ENCODE results near the gene CYP2S1. TPM values are rescaled to one million over a fixed set of nuclear protein-coding genes. Genes with fewer than 3 reads are reported as not detected.

The CYP2S1 gene
- total and polyA plus RNA-seq, 9 of the 15 experiments (the other 6 are each of a cell fraction or from before 2014, with no cell fraction given): 0.07 to 1.9 (median 0.41) TPM

GRCh38 chr19:41249707-41250423 lies 56.8 kb downstream of the CYP2S1 start:
- in situ Hi-C loops (cut with MboI): no loop called here
- H3K79me2 ChIP-seq (ENCODE audit: control insufficient read depth, insufficient read depth, low read length): no peaks in the 10 kb centered on the region
- H3K9me3 ChIP-seq (replicated peaks; ENCODE audit: control insufficient read depth, insufficient read depth, low read depth, low read length): 0 out of 2 replicates have a peak, but pooled peaks cover 3% of the 10 kb centered on the region
- intact Hi-C loops (cut with micrococcal nuclease): no loop called here
- 49% methylated on average over 9 of the region's 9 CpGs for WGBS (ENCODE audit: insufficient coverage, low coverage, missing lambda C conversion rate)
- H3K9me1 ChIP-seq (ENCODE audit: control insufficient read depth, insufficient read depth, low read length): no peaks in the 10 kb centered on the region
- no peaks in the 10 kb centered on the region for H3K36me3 ChIP-seq (ENCODE audit: control insufficient read depth, insufficient read depth, low read length)
- TF ChIP-seq THRA (IDR thresholded peaks at IDR 0.05): no peak
- TF ChIP-seq MEF2A (IDR thresholded peaks at IDR 0.05; ENCODE audit: control insufficient read depth, low read depth, low read length): no peak
- no peak for TF ChIP-seq SIN3B (IDR thresholded peaks at IDR 0.05; ENCODE audit: low read depth)
- no peak for TF ChIP-seq SNAPC5 (CRISPR knock-in tag; IDR thresholded peaks at IDR 0.05)
- TF ChIP-seq TRIM25 (IDR thresholded peaks at IDR 0.05; ENCODE audit: borderline replicate concordance): no peak
- TF ChIP-seq KLF1 (tag; IDR thresholded peaks at IDR 0.05): no peak
- TF ChIP-seq HCFC1 (IDR thresholded peaks at IDR 0.05; ENCODE audit: low read depth, low read length): peak; percentile 57
- TF ChIP-seq RBM25 (IDR thresholded peaks at IDR 0.05; ENCODE audit: low read depth, low read length, severe bottlenecking): peak; percentile 4
- TF ChIP-seq, protein P1, sequence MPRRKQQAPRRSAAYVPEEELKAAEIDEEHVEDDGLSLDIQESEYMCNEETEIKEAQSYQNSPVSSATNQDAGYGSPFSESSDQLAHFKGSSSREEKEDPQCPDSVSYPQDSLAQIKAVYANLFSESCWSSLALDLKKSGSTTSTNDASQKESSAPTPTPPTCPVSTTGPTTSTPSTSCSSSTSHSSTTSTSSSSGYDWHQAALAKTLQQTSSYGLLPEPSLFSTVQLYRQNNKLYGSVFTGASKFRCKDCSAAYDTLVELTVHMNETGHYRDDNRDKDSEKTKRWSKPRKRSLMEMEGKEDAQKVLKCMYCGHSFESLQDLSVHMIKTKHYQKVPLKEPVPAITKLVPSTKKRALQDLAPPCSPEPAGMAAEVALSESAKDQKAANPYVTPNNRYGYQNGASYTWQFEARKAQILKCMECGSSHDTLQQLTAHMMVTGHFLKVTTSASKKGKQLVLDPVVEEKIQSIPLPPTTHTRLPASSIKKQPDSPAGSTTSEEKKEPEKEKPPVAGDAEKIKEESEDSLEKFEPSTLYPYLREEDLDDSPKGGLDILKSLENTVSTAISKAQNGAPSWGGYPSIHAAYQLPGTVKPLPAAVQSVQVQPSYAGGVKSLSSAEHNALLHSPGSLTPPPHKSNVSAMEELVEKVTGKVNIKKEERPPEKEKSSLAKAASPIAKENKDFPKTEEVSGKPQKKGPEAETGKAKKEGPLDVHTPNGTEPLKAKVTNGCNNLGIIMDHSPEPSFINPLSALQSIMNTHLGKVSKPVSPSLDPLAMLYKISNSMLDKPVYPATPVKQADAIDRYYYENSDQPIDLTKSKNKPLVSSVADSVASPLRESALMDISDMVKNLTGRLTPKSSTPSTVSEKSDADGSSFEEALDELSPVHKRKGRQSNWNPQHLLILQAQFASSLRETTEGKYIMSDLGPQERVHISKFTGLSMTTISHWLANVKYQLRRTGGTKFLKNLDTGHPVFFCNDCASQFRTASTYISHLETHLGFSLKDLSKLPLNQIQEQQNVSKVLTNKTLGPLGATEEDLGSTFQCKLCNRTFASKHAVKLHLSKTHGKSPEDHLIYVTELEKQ (CRISPR knock-in tag; IDR thresholded peaks at IDR 0.05): no peak
- no peak for TF ChIP-seq ZNF696 (CRISPR knock-in tag; conservative IDR thresholded peaks at IDR 0.05)
- TF ChIP-seq PML (IDR thresholded peaks at IDR 0.05; ENCODE audit: low read length): no peak
- no peak for TF ChIP-seq CTBP1 (IDR thresholded peaks at IDR 0.05; ENCODE audit: borderline replicate concordance)
- no peak for TF ChIP-seq SMAD1 (IDR thresholded peaks at IDR 0.05; ENCODE audit: low read depth, low read length, partially characterized antibody)
- 0 out of 2 replicates have a peak, but pooled peaks have one; percentile 41 for TF ChIP-seq ZNF143 (CRISPR knock-in tag; IDR thresholded peaks at IDR 0.05)
- DNase-seq (ENCODE audit: extremely low read depth in 1 of 4, low spot score in 3 of 4) (no peak), FAIRE-seq (no peak), ATAC-seq (peak; percentile 42; the same call in 1 of the 3 replicates)
- H3K9ac ChIP-seq (ENCODE audit: insufficient read depth in 1 of 2, low read depth in 2 of 2, low read length in 2 of 2): no peak overlapping the region
- no peak overlapping the region for H3K4me2 ChIP-seq (ENCODE audit: insufficient read depth, low read length)
- peaks cover 0 to 26% of the 10 kb centered on the region in 2 experiments; a peak in 3 of 5 replicates for H3K27me3 ChIP-seq (ENCODE audit: control insufficient read depth in 2 of 2, insufficient read depth in 2 of 2, low read length in 2 of 2)
- POLR2A ChIA-PET: interaction anchor here (0.6 kb wide), 1 partner anchor 1013 kb away, joined by 3 read pairs; no protein-coding TSS in a partner anchor
- no peak overlapping the region for H3K4me3 ChIP-seq
- no peaks in the 10 kb centered on the region; the same call in 1 of the 2 replicates for H4K20me1 ChIP-seq (replicated peaks; ENCODE audit: control insufficient read depth, insufficient read depth, low read length)
- no peaks in the 10 kb centered on the region for H3K4me1 ChIP-seq (replicated peaks in 1 of 2; ENCODE audit: control insufficient read depth in 2 of 2, insufficient read depth in 2 of 2, low read length in 2 of 2)
- no TSS peak for BruUV-seq (replicated peaks)
- H2AFZ ChIP-seq (ENCODE audit: low read depth, low read length): no peak overlapping the region
- CTCF ChIA-PET (ENCODE audit: low intra/inter-chr PET ratio): no interaction called here
- H3K27ac ChIP-seq (ENCODE audit: extremely low read depth, low read depth, low read length): no peak overlapping the region
